SK-N-SH (cell line): Measurements from ENCODE around the gene KCND3.

Source experiments
- CTCF ChIP-seq: fragments of 200-600 bp; sonication (generic); IDR thresholded peaks from 2 replicates; pipeline ENCODE4 v1.6.1; 2017; ENCODE audit warnings: antibody characterized with exemption, mild to moderate bottlenecking, moderate library complexity
- ELF1 ChIP-seq: IDR thresholded peaks from 2 replicates; pipeline ENCODE4 v1.4.0; 2012
- EP300 ChIP-seq, 2 experiments: IDR thresholded peaks; 2 replicates each; pipeline versions ENCODE4 v1.4.0 to v1.6.1; 2012; ENCODE audit warnings: borderline replicate concordance in 1 of 2, low read depth in 1 of 2, low read length in 1 of 2
- EZH2phosphoT487 ChIP-seq: fragments of 200-600 bp; sonication (generic); IDR thresholded peaks from 2 replicates; pipeline ENCODE4 v1.6.1; 2017; ENCODE audit warnings: low read depth, mixed run types, mild to moderate bottlenecking, antibody characterized with exemption, moderate library complexity, borderline replicate concordance
- MEF2A ChIP-seq: IDR thresholded peaks from 2 replicates; pipeline ENCODE4 v1.4.0; 2012; ENCODE audit warnings: low read depth, borderline replicate concordance
- NRF1 ChIP-seq: IDR thresholded peaks from 2 replicates; pipeline ENCODE4 v1.6.1; 2012; ENCODE audit warnings: low read depth, mild to moderate bottlenecking, low read length
- PBX3 ChIP-seq: IDR thresholded peaks from 2 replicates; pipeline ENCODE4; 2012
- POLR2AphosphoS5 ChIP-seq: IDR thresholded peaks from 2 replicates; pipeline ENCODE4 v1.6.1; 2012; ENCODE audit warnings: low read depth, low read length
- RAD21 ChIP-seq: IDR thresholded peaks from 2 replicates; pipeline ENCODE4 v1.6.1; 2012; ENCODE audit warnings: mild to moderate bottlenecking, low read length
- REST ChIP-seq: IDR thresholded peaks from 2 replicates; pipeline ENCODE4 v1.6.1; 2012; ENCODE audit warnings: mild to moderate bottlenecking, low read depth, low read length, moderate library complexity
- RFX5 ChIP-seq: IDR thresholded peaks from 2 replicates; pipeline ENCODE4 v1.6.1; 2012; ENCODE audit warnings: mild to moderate bottlenecking, improper control_type of control experiment, low read length
- TAF1 ChIP-seq: IDR thresholded peaks from 2 replicates; pipeline ENCODE4 v1.6.1; 2012; ENCODE audit warnings: low read depth, mild to moderate bottlenecking, low read length, moderate library complexity, borderline replicate concordance
- TEAD4 ChIP-seq: IDR thresholded peaks from 2 replicates; pipeline ENCODE4 v1.4.0; 2012; ENCODE audit warnings: mild to moderate bottlenecking, borderline replicate concordance; ENCODE audit not compliant: insufficient read depth
- ZBTB33 ChIP-seq: IDR thresholded peaks from 2 replicates; pipeline ENCODE4 v1.4.0; 2012; ENCODE audit warnings: low read depth, borderline replicate concordance

GRCh38 chr1:111723871-111724270, 265.6 kb downstream of the KCND3 start:
- TF ChIP-seq EP300 (IDR thresholded peaks at IDR 0.05; ENCODE audit: borderline replicate concordance in 1 of 2, low read depth in 1 of 2, low read length in 1 of 2) (no peak), CTCF (no peak), ELF1 (no peak), POLR2AphosphoS5 (no peak), TEAD4 (no peak), RAD21 (no peak), PBX3 (no peak), RFX5 (no peak), ZBTB33 (no peak), NRF1 (no peak), MEF2A (no peak), TAF1 (no peak), EZH2phosphoT487 (no peak), REST (no peak)
